ENCODE data around the gene WWOX. TPM values are rescaled to one million over a fixed set of nuclear protein-coding genes. Genes with fewer than 3 reads are reported as not detected.

WWOX gene
- total RNA-seq, 2 experiments from 2014 or later, result 19.1 to 23.7 TPM

- no peak for TF ChIP-seq CTCF (IDR thresholded peaks at IDR 0.05)
- ChIA-PET CTCF (no interaction called here), POLR2A (no interaction called here)
- Mint-ChIP-seq H3K4me3 (no peak overlapping the region), H3K27me3 (peaks cover 4% of the 10 kb centered on the region), H3K27ac (no peak overlapping the region), H3K36me3 (ENCODE audit: low read depth) (no peaks in the 10 kb centered on the region), H3K9me3 (peaks cover 3% of the 10 kb centered on the region), H3K4me1 (ENCODE audit: low read depth) (peaks cover 12% of the 10 kb centered on the region)
- DNase-seq (no peak), ATAC-seq (no peak)
- intact Hi-C loops (cut with micrococcal nuclease), result no loop called here
Measured at GRCh38 chr16:79185711-79186110, 1086.3 kb downstream of the WWOX start.

- peaks cover 11% of the 10 kb centered on the region for H3K4me1 Mint-ChIP-seq (ENCODE audit: low read depth)
- H3K27ac Mint-ChIP-seq, result no peak overlapping the region
- intact Hi-C loops (cut with micrococcal nuclease), result no loop called here
- DNase-seq (no peak), ATAC-seq (no peak)
- CTCF ChIA-PET, result no interaction called here
- POLR2A ChIA-PET, result no interaction called here
- H3K27me3 Mint-ChIP-seq, result peaks cover 4% of the 10 kb centered on the region
- no peaks in the 10 kb centered on the region for H3K36me3 Mint-ChIP-seq (ENCODE audit: low read depth)
- no peak overlapping the region for H3K4me3 Mint-ChIP-seq
- TF ChIP-seq CTCF (IDR thresholded peaks at IDR 0.05), result no peak
- peaks cover 3% of the 10 kb centered on the region for H3K9me3 Mint-ChIP-seq
Measured at GRCh38 chr16:79186196-79186595, 1086.7 kb downstream of the WWOX start.

- H3K27ac Mint-ChIP-seq, result no peak overlapping the region
- no peak for TF ChIP-seq CTCF (IDR thresholded peaks at IDR 0.05)
Measured at GRCh38 chr16:79188115-79188738, 1088.8 kb downstream of the WWOX start.

GRCh38 chr16:79188739-79189122 lies 1089.3 kb downstream of the WWOX start:
- Mint-ChIP-seq H3K27ac (no peak overlapping the region), H3K36me3 (ENCODE audit: low read depth) (no peaks in the 10 kb centered on the region), H3K4me1 (ENCODE audit: low read depth) (peaks cover 5% of the 10 kb centered on the region), H3K9me3 (no peaks in the 10 kb centered on the region), H3K4me3 (no peak overlapping the region), H3K27me3 (peaks cover 4% of the 10 kb centered on the region)
- POLR2A ChIA-PET, result no interaction called here
- DNase-seq, result no peak
- TF ChIP-seq CTCF (IDR thresholded peaks at IDR 0.05), result no peak
- CTCF ChIA-PET, result no interaction called here
- no peak for ATAC-seq
- intact Hi-C loops (cut with micrococcal nuclease), result no loop called here

More at GRCh38 chr16:79188115-79188738, 1088.8 kb downstream of the WWOX start:
- H3K9me3 Mint-ChIP-seq, result no peaks in the 10 kb centered on the region
- peaks cover 4% of the 10 kb centered on the region for H3K27me3 Mint-ChIP-seq
- H3K4me3 Mint-ChIP-seq, result no peak overlapping the region
- ChIA-PET CTCF (no interaction called here), POLR2A (interaction anchor here (0.7 kb wide), 1 partner anchor 15 kb away, joined by 3 read pairs; no protein-coding TSS in a partner anchor)
- no peak for DNase-seq
- ATAC-seq, result no peak
- no peaks in the 10 kb centered on the region for H3K36me3 Mint-ChIP-seq (ENCODE audit: low read depth)
- H3K4me1 Mint-ChIP-seq (ENCODE audit: low read depth), result peaks cover 5% of the 10 kb centered on the region
- intact Hi-C loops (cut with micrococcal nuclease), result no loop called here

GRCh38 chr16:79190542-79190941 lies 1091.1 kb downstream of the WWOX start:
- peaks cover 1% of the 10 kb centered on the region for H3K4me1 Mint-ChIP-seq (ENCODE audit: low read depth)
- intact Hi-C loops (cut with micrococcal nuclease), result no loop called here
- no peak for TF ChIP-seq CTCF (IDR thresholded peaks at IDR 0.05)
- peaks cover 3% of the 10 kb centered on the region for H3K27me3 Mint-ChIP-seq
- DNase-seq (no peak), ATAC-seq (no peak)
- POLR2A ChIA-PET, result no interaction called here
- no peak overlapping the region for H3K4me3 Mint-ChIP-seq
- no peaks in the 10 kb centered on the region for H3K9me3 Mint-ChIP-seq
- CTCF ChIA-PET, result interaction anchor here (1.0 kb wide), 1 partner anchor 161 kb away, joined by 3 read pairs; no protein-coding TSS in a partner anchor
- H3K27ac Mint-ChIP-seq, result no peak overlapping the region
- no peaks in the 10 kb centered on the region for H3K36me3 Mint-ChIP-seq (ENCODE audit: low read depth)

All from activated CD8-positive, alpha-beta T cell treated with anti-CD3 and anti-CD28 coated beads for 36 hours (primary cell).